ENCODE measurements around the gene OSMR. TPM values are rescaled to one million over a fixed set of nuclear protein-coding genes. Genes with fewer than 3 reads are reported as not detected.
"Not testable (repeated sequence)": the region's sequence is repeated elsewhere in the genome, so short reads cannot be mapped to it uniquely, and the experiment has no call there.

The OSMR gene
- total RNA-seq, 1 donor from 2014 or later: 11.7 TPM

GRCh38 chr5:38854907-38855306 lies 9.1 kb downstream of the OSMR start:
- Histone ChIP-seq H3K4me3 (no peak overlapping the region), H3K27ac (replicated peaks) (no peak overlapping the region), H3K36me3 (peaks cover 25% of the 10 kb centered on the region), H3K9me3 (replicated peaks) (peaks cover 37% of the 10 kb centered on the region), H3K27me3 (ENCODE audit: low read depth) (no peaks in the 10 kb centered on the region), H3K4me1 (peaks cover 9% of the 10 kb centered on the region)
- intact Hi-C loops (cut with micrococcal nuclease): no loop called here
- TF ChIP-seq, protein P1, sequence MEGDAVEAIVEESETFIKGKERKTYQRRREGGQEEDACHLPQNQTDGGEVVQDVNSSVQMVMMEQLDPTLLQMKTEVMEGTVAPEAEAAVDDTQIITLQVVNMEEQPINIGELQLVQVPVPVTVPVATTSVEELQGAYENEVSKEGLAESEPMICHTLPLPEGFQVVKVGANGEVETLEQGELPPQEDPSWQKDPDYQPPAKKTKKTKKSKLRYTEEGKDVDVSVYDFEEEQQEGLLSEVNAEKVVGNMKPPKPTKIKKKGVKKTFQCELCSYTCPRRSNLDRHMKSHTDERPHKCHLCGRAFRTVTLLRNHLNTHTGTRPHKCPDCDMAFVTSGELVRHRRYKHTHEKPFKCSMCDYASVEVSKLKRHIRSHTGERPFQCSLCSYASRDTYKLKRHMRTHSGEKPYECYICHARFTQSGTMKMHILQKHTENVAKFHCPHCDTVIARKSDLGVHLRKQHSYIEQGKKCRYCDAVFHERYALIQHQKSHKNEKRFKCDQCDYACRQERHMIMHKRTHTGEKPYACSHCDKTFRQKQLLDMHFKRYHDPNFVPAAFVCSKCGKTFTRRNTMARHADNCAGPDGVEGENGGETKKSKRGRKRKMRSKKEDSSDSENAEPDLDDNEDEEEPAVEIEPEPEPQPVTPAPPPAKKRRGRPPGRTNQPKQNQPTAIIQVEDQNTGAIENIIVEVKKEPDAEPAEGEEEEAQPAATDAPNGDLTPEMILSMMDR (IDR thresholded peaks at IDR 0.05; ENCODE audit: borderline replicate concordance): no peak
- no peak for DNase-seq

DNA sequence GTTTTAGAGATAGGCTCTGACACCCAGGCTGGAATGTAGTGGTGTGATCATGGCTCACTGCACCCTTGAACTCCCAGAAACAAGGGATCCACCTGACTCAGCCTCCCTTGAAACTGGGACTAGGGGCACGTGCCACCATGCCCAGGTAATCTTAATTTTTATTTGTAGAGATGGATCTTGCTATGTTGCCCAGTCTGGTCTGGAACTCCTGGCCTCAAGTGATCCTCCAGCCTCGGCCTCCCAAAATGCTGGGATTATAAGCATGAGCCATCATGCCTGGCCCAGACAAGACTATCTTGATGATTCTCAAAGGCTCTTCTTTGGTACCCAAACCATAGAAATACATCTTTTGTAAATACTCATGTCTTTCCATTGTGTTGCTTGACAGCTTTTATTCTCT lies 10.8 kb downstream of the OSMR start:
- Histone ChIP-seq H3K9me3 (replicated peaks) (peaks cover 23% of the 10 kb centered on the region), H3K27ac (replicated peaks) (no peak overlapping the region), H3K4me1 (peaks cover 9% of the 10 kb centered on the region), H3K27me3 (ENCODE audit: low read depth) (no peaks in the 10 kb centered on the region), H3K36me3 (peaks cover 8% of the 10 kb centered on the region), H3K4me3 (no peak overlapping the region)
- TF ChIP-seq, protein P1 (IDR thresholded peaks at IDR 0.05; ENCODE audit: borderline replicate concordance): no peak
- intact Hi-C loops (cut with micrococcal nuclease): no loop called here
- no peak for DNase-seq

- H3K27ac ChIP-seq (replicated peaks): no peak overlapping the region
- peaks cover 9% of the 10 kb centered on the region for H3K4me1 ChIP-seq
- peaks cover 8% of the 10 kb centered on the region for H3K36me3 ChIP-seq
- no peaks in the 10 kb centered on the region for H3K27me3 ChIP-seq (ENCODE audit: low read depth)
- peaks cover 22% of the 10 kb centered on the region for H3K9me3 ChIP-seq (replicated peaks)
- no peak for DNase-seq
- H3K4me3 ChIP-seq: no peak overlapping the region
- TF ChIP-seq, protein P1 (IDR thresholded peaks at IDR 0.05; ENCODE audit: borderline replicate concordance): no peak
- intact Hi-C loops (cut with micrococcal nuclease): no loop called here
These were observed 13.0 kb downstream of the OSMR start for GRCh38 chr5:38858839-38859238.

DNA sequence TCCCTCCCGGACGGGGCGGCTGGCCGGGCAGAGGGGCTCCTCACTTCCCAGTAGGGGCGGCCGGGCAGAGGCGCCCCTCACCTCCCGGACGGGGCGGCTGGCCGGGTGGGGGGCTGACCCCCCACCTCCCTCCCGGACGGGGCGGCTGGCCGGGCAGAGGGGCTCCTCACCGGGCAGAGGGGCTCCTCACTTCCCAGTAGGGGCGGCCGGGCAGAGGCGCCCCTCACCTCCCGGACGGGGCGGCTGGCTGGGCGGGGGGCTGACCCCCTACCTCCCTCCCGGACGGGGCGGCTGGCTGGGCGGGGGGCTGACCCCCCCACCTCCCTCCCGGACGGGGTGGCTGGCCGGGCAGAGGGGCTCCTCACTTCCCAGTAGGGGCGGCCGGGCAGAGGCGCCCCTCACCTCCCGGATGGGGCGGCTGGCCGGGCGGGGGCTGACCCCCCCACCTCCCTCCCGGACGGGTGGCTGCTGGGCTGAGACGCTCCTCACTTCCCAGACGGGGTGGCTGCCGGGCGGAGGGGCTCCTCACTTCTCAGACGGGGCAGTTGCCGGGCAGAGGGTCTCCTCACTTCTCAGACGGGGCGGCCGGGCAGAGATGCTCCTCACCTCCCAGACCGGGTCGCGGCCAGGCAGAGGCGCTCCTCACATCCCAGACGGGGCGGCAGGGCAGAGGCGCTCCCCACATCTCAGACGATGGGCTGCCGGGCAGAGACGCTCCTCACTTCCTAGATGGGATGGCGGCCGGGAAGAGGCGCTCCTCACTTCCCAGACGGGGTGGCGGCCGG lies 16.4 kb downstream of the OSMR start:
- H3K27ac ChIP-seq (replicated peaks); H3K4me3 ChIP-seq; H3K36me3 ChIP-seq; H3K27me3 ChIP-seq (ENCODE audit: low read depth); DNase-seq; intact Hi-C loops (cut with micrococcal nuclease): not testable (repeated sequence)
- Histone ChIP-seq H3K9me3 (replicated peaks) (peaks cover 40% of the 10 kb centered on the region), H3K4me1 (peaks cover 13% of the 10 kb centered on the region)

DNA sequence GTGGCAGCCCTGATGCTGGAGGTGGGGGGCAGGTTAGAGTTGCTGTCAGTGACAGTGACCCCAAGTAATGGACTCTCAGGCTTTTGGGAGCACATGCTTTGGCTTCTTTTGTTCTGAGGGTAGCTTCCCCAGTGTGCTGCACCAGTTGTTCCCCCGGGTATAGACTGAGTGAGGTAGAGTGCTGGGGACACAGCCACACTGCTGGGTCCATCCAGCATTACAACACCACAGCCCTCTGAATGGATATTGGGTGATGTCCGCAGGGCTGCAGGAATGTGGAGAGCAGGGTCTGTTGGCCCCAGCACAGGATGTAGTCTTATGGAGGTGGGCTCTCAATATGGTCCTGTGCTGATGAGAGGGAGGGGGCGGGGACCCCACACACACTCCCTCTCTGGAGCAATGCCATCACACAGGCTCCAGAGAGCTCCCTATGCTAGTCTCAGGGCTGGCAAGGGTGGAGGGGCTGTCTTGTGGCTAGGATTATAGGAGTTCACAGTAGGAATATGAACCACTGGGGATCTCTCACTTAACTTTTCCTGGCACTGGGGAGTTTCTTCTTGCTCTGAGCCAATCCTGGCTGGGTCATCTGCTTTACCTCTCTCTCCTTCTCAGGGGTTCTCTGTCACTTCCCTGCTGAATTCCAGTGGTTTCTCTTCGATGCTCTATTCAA lies 20.7 kb downstream of the OSMR start:
- peaks cover 11% of the 10 kb centered on the region for H3K36me3 ChIP-seq
- no peak overlapping the region for H3K4me3 ChIP-seq
- no peak for DNase-seq
- peaks cover 29% of the 10 kb centered on the region for H3K4me1 ChIP-seq
- TF ChIP-seq, protein P1 (IDR thresholded peaks at IDR 0.05; ENCODE audit: borderline replicate concordance): no peak
- peaks cover 29% of the 10 kb centered on the region for H3K9me3 ChIP-seq (replicated peaks)
- H3K27me3 ChIP-seq (ENCODE audit: low read depth): no peaks in the 10 kb centered on the region
- H3K27ac ChIP-seq (replicated peaks): no peak overlapping the region
- intact Hi-C loops (cut with micrococcal nuclease): no loop called here

GRCh38 chr5:38867032-38867398 lies 21.2 kb downstream of the OSMR start:
- Histone ChIP-seq H3K4me1 (peaks cover 34% of the 10 kb centered on the region), H3K9me3 (replicated peaks) (peaks cover 29% of the 10 kb centered on the region), H3K27me3 (ENCODE audit: low read depth) (no peaks in the 10 kb centered on the region), H3K4me3 (no peak overlapping the region), H3K27ac (replicated peaks) (no peak overlapping the region), H3K36me3 (peaks cover 11% of the 10 kb centered on the region)
- intact Hi-C loops (cut with micrococcal nuclease): no loop called here
- no peak for DNase-seq
- TF ChIP-seq, protein P1 (IDR thresholded peaks at IDR 0.05; ENCODE audit: borderline replicate concordance): no peak

Measured in left ventricle myocardium inferior (tissue), 1 donor.